HepG2 (cell line): ENCODE results near the gene ENTPD6. TPM values are rescaled to one million over a fixed set of nuclear protein-coding genes. Genes with fewer than 3 reads are reported as not detected.

ENCODE experiments used
- ARID4A ChIP-seq: sonication (generic); formaldehyde crosslinking; IDR thresholded peaks from 2 replicates; pipeline ENCODE4 v1.5.0; 2020; ENCODE audit warnings: mild to moderate bottlenecking, missing genetic modification reagents, borderline replicate concordance
- IRF1 ChIP-seq: sonication (generic); formaldehyde crosslinking; IDR thresholded peaks from 2 replicates; pipeline ENCODE4 v1.4.0; 2020; ENCODE audit warnings: low read depth, mild to moderate bottlenecking, missing genetic modification reagents
- USF2 ChIP-seq, 2 experiments: sonication (generic) in 1 of 2; formaldehyde crosslinking in 1 of 2; IDR thresholded peaks; 2 replicates each; pipeline versions ENCODE4 v1.5.1 to v1.6.1; 2011 to 2020; ENCODE audit warnings: borderline replicate concordance in 1 of 2, low read depth in 1 of 2, low read length in 1 of 2, mild to moderate bottlenecking in 1 of 2, missing genetic modification reagents in 1 of 2, moderate library complexity in 1 of 2
- YEATS2 ChIP-seq: sonication (generic); formaldehyde crosslinking; IDR thresholded peaks from 2 replicates; pipeline ENCODE4 v1.4.0; 2020; ENCODE audit warnings: missing genetic modification reagents, borderline replicate concordance
- ZNF773 ChIP-seq: sonication (generic); formaldehyde crosslinking; IDR thresholded peaks from 2 replicates; pipeline ENCODE4 v1.4.0; 2020; ENCODE audit warnings: missing genetic modification reagents, borderline replicate concordance
- polyA plus RNA-seq, 8 experiments: library from polyadenylated mRNA; depleted of rRNA in 3 of 8; stranded (reverse) in 7 of 8; unstranded in 1 of 8; fragments of >200 nt; fragmentation: Illumina TruSeq in 4 of 8; extraction: Trizol in 4 of 8; gene quantifications; 2 replicates each; pipeline versions ENCODE4 v1.2.1 to v1.2.3, GENCODE V29; 2011 to 2016; ENCODE audit warnings: low read depth in 4 of 8, missing spikeins in 1 of 8, mixed read lengths in 1 of 8; ENCODE audit not compliant: insufficient read depth in 1 of 8
- total RNA-seq, 5 experiments: library from RNA; depleted of rRNA; stranded (reverse); fragments of >200 nt; fragmentation: Illumina TruSeq; extraction: Trizol; gene quantifications; 2 replicates each; pipeline ENCODE4 v1.2.3, GENCODE V29; 2016; ENCODE audit warnings: low read depth in 1 of 5
- TF ChIP-seq, protein P1 (sequence below): sonication (generic); formaldehyde crosslinking; IDR thresholded peaks from 2 replicates; pipeline ENCODE4 v1.4.0; 2020; ENCODE audit warnings: mild to moderate bottlenecking, missing genetic modification reagents
- TF ChIP-seq, protein P2 (sequence below): sonication (generic); formaldehyde crosslinking; IDR thresholded peaks from 2 replicates; pipeline ENCODE4 v1.4.0; 2020; ENCODE audit warnings: mild to moderate bottlenecking, low read depth, missing genetic modification reagents

ENTPD6 gene
- total and polyA plus RNA-seq, 2 of the 13 experiments (the other 11 are each of a cell fraction or from before 2014, with no cell fraction given) = 164 to 172 TPM

GRCh38 chr20:25226433-25227316, 31.2 kb downstream of the ENTPD6 start (continued):
- TF ChIP-seq USF2 (IDR thresholded peaks at IDR 0.05; ENCODE audit: low read depth, low read length) (0 out of 2 replicates have a peak, but pooled peaks have one; percentile 25), USF2 (CRISPR knock-in tag; IDR thresholded peaks at IDR 0.05; ENCODE audit: borderline replicate concordance) (no peak; the same call in 1 of the 2 replicates), ZNF773 (CRISPR knock-in tag) (peak; percentile 66; the same call in 1 of the 2 replicates), ARID4A (peak; percentile 40; the same call in 1 of the 2 replicates), IRF1 (no peak), YEATS2 (CRISPR knock-in tag) (peak; percentile 45; the same call in 1 of the 2 replicates)
- TF ChIP-seq, protein P1, sequence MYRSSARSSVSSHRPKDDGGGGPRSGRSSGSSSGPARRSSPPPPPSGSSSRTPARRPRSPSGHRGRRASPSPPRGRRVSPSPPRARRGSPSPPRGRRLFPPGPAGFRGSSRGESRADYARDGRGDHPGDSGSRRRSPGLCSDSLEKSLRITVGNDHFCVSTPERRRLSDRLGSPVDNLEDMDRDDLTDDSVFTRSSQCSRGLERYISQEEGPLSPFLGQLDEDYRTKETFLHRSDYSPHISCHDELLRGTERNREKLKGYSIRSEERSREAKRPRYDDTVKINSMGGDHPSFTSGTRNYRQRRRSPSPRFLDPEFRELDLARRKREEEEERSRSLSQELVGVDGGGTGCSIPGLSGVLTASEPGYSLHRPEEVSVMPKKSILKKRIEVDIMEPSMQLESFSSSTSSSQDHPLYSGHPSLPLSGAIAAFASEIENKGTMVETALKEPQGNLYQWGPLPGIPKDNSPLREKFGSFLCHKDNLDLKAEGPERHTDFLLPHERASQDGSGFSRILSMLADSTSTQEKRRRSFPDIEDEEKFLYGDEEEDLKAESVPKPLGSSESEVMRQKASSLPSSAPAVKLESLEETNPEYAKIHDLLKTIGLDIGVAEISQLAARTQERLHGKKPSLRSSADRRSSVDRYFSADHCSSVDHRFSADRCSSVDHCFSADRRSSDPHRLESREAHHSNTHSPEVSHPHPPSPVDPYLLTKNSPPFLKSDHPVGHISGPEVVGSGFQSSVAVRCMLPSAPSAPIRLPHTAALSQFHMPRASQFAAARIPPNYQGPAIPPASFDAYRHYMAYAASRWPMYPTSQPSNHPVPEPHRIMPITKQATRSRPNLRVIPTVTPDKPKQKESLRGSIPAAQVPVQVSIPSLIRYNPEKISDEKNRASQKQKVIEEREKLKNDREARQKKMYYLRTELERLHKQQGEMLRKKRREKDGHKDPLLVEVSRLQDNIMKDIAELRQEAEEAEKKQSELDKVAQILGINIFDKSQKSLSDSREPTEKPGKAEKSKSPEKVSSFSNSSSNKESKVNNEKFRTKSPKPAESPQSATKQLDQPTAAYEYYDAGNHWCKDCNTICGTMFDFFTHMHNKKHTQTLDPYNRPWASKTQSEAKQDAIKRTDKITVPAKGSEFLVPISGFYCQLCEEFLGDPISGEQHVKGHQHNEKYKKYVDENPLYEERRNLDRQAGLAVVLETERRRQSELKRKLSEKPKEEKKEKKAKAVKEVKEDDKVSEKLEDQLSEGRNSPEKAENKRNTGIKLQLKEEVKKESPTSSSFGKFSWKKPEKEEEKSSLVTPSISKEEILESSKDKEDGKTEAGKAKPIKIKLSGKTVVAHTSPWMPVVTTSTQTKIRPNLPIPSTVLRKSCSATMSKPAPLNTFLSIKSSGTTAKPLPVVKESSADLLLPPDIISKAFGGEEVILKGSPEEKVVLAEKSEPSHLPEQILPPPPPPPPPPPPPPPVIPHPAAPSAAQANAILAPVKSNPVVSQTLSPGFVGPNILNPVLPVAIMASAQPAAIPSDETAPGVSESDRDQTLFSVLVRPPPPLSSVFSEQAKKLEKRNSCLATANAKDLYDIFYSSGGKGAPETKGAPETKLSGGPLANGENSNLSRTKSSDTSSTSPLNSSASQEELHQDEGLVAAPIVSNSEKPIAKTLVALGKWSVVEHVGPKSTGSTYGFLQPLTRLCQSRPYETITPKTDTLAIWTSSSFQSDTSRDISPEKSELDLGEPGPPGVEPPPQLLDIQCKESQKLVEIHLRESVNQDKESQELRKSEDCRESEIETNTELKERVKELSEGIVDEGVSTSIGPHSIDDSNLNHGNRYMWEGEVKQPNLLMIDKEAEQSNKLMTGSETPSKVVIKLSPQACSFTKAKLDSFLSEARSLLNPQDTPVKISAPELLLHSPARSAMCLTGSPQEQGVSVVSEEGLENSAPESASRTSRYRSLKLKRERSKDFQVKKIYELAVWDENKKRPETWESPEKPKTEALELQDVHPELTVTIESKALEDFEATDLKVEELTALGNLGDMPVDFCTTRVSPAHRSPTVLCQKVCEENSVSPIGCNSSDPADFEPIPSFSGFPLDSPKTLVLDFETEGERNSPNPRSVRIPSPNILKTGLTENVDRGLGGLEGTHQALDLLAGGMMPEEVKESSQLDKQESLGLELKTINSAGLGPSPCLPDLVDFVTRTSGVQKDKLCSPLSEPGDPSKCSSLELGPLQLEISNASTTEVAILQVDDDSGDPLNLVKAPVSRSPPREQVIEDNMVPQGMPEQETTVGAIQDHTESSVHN = peak; percentile 74; the same call in 1 of the 2 replicates
- TF ChIP-seq, protein P2, sequence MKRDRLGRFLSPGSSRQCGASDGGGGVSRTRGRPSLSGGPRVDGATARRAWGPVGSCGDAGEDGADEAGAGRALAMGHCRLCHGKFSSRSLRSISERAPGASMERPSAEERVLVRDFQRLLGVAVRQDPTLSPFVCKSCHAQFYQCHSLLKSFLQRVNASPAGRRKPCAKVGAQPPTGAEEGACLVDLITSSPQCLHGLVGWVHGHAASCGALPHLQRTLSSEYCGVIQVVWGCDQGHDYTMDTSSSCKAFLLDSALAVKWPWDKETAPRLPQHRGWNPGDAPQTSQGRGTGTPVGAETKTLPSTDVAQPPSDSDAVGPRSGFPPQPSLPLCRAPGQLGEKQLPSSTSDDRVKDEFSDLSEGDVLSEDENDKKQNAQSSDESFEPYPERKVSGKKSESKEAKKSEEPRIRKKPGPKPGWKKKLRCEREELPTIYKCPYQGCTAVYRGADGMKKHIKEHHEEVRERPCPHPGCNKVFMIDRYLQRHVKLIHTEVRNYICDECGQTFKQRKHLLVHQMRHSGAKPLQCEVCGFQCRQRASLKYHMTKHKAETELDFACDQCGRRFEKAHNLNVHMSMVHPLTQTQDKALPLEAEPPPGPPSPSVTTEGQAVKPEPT (CRISPR knock-in tag) = peak; percentile 38; the same call in 1 of the 2 replicates
